ENCODE results near the gene MYL11. TPM values are rescaled to one million over a fixed set of nuclear protein-coding genes. Genes with fewer than 3 reads are reported as not detected.
A peak's percentile ranks its signal among the peaks of the same experiment; 100 is the strongest.

The MYL11 gene
- total RNA-seq, 1 donor from 2014 or later, result not detected

DNA sequence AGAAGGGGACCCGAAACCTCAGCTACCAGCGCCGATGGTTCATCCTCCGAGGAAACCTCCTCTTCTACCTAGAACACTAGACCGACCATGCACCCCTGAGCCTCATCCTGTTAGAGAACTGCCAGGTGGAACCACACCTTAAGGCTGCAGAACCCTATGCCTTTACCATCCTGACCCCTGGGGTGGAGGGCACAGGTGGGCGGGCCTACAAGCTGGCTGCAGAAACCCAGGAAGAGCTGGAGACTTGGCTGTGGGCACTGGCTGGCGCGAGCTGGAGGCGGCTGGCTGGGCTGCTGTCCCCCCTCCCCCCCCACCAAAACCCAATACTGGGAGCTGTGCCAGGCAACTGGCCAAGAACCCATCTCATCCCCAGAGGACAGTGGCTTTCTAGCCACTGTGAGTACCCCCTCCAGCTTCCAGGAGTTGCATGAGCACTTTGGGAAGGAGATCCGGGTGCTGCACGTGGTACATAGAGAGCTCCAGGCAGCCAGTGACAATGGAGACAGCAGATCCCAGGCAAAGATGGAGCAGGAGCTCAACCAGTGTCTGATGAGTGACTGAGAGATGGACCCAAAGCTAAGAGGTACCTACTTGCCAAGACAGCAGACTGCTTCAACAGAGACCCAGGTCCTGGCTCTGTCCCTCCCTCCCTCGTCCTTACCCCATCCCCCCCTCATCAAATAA is 18.1 kb upstream of the MYL11 start:
- Histone ChIP-seq H3K4me1 (ENCODE audit: insufficient read depth, low read length) (peaks cover 21% of the 10 kb centered on the region), H3K4me3 (ENCODE audit: insufficient read depth, low read depth, low read length) (no peak overlapping the region), H3K27ac (ENCODE audit: low read depth, low read length) (peak overlapping the region; percentile 99), H3K79me2 (ENCODE audit: insufficient read depth, low read length) (peaks cover 70% of the 10 kb centered on the region), H3K27me3 (ENCODE audit: insufficient read depth, low read length) (no peaks in the 10 kb centered on the region), H3K4me2 (ENCODE audit: low read length) (peak overlapping the region; percentile 96), H2AFZ (ENCODE audit: low read depth, low read length) (no peak overlapping the region), H4K20me1 (ENCODE audit: insufficient read depth, low read length) (peaks cover 48% of the 10 kb centered on the region), H3K9me3 (ENCODE audit: insufficient read depth, low read depth, low read length) (no peaks in the 10 kb centered on the region), H3K9ac (ENCODE audit: low read length) (peak overlapping the region; percentile 29), H3K36me3 (ENCODE audit: insufficient read depth, low read length) (peaks cover 15% of the 10 kb centered on the region)
- Mint-ChIP-seq H3K4me3 (ENCODE audit: unreplicated experiment) (peak overlapping the region; percentile 95), H3K36me3 (ENCODE audit: low read depth, unreplicated experiment) (peaks cover 23% of the 10 kb centered on the region), H3K27ac (ENCODE audit: unreplicated experiment) (peak overlapping the region; percentile 99), H3K27me3 (ENCODE audit: low read depth, unreplicated experiment) (no peaks in the 10 kb centered on the region), H3K4me1 (ENCODE audit: low read depth, unreplicated experiment) (peaks cover 15% of the 10 kb centered on the region), H3K9me3 (ENCODE audit: unreplicated experiment) (no peaks in the 10 kb centered on the region)
- DNase-seq (ENCODE audit: low read depth) (no peak), FAIRE-seq (no peak)
- TF ChIP-seq EZH2 (IDR thresholded peaks at IDR 0.05; ENCODE audit: insufficient read depth, low read length), result no peak
- TF ChIP-seq, protein P1, sequence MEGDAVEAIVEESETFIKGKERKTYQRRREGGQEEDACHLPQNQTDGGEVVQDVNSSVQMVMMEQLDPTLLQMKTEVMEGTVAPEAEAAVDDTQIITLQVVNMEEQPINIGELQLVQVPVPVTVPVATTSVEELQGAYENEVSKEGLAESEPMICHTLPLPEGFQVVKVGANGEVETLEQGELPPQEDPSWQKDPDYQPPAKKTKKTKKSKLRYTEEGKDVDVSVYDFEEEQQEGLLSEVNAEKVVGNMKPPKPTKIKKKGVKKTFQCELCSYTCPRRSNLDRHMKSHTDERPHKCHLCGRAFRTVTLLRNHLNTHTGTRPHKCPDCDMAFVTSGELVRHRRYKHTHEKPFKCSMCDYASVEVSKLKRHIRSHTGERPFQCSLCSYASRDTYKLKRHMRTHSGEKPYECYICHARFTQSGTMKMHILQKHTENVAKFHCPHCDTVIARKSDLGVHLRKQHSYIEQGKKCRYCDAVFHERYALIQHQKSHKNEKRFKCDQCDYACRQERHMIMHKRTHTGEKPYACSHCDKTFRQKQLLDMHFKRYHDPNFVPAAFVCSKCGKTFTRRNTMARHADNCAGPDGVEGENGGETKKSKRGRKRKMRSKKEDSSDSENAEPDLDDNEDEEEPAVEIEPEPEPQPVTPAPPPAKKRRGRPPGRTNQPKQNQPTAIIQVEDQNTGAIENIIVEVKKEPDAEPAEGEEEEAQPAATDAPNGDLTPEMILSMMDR (IDR thresholded peaks at IDR 0.05; ENCODE audit: insufficient read depth, low read depth, low read length), result no peak

DNA sequence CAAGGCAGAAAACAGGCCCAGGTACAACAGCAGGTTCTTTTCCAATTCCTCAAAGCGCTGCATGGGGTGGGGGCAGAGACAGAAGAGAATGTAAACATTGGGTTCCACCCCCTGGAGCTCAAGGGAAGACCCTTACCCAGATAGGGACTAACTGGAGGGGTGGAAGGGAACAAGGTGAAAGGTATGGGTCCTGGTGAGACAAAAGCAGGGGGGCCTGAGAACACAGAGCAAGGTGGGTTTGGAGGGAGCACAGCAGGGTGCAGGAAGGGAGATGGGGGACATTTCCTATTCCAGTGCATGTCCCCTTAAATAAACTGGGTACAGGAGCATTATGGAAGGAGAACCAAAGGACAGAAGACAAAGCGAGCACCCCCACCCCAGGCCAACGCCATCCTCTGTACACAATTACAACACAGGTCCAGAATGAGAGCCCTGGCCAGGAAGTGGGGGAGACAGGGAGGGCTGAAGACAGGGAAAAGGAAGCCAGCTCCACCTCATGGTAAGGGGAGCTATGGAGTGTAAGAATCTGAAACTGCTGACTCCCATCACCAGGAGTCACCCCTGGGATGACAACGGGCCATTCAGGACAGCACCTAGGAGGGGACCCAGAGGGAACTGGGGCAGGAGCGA is 17.4 kb upstream of the MYL11 start:
- H3K9ac ChIP-seq (ENCODE audit: low read length), result peak overlapping the region; percentile 29
- H3K27ac ChIP-seq (ENCODE audit: low read depth, low read length), result no peak overlapping the region
- peaks cover 22% of the 10 kb centered on the region for H3K36me3 Mint-ChIP-seq (ENCODE audit: low read depth, unreplicated experiment)
- peaks cover 15% of the 10 kb centered on the region for H3K4me1 Mint-ChIP-seq (ENCODE audit: low read depth, unreplicated experiment)
- H2AFZ ChIP-seq (ENCODE audit: low read depth, low read length), result no peak overlapping the region
- FAIRE-seq (no peak), DNase-seq (ENCODE audit: low read depth) (no peak)
- peak overlapping the region; percentile 75 for H3K4me3 Mint-ChIP-seq (ENCODE audit: unreplicated experiment)
- peaks cover 15% of the 10 kb centered on the region for H3K4me1 ChIP-seq (ENCODE audit: insufficient read depth, low read length)
- H3K27ac Mint-ChIP-seq (ENCODE audit: unreplicated experiment), result peak overlapping the region; percentile 26
- H3K9me3 Mint-ChIP-seq (ENCODE audit: unreplicated experiment), result no peaks in the 10 kb centered on the region
- H3K27me3 Mint-ChIP-seq (ENCODE audit: low read depth, unreplicated experiment), result no peaks in the 10 kb centered on the region
- H3K4me3 ChIP-seq (ENCODE audit: insufficient read depth, low read depth, low read length), result no peak overlapping the region
- no peaks in the 10 kb centered on the region for H3K9me3 ChIP-seq (ENCODE audit: insufficient read depth, low read depth, low read length)
- H3K4me2 ChIP-seq (ENCODE audit: low read length), result no peak overlapping the region
- H3K36me3 ChIP-seq (ENCODE audit: insufficient read depth, low read length), result peaks cover 13% of the 10 kb centered on the region
- peaks cover 43% of the 10 kb centered on the region for H4K20me1 ChIP-seq (ENCODE audit: insufficient read depth, low read length)
- TF ChIP-seq, protein P1 (IDR thresholded peaks at IDR 0.05; ENCODE audit: insufficient read depth, low read depth, low read length), result no peak
- TF ChIP-seq EZH2 (IDR thresholded peaks at IDR 0.05; ENCODE audit: insufficient read depth, low read length), result no peak
- peaks cover 72% of the 10 kb centered on the region for H3K79me2 ChIP-seq (ENCODE audit: insufficient read depth, low read length)
- no peaks in the 10 kb centered on the region for H3K27me3 ChIP-seq (ENCODE audit: insufficient read depth, low read length)
